ENCODE data around the gene FAM228B.

FAM228B gene

GRCh38 chr2:24110660-24111303 lies 12.5 kb upstream of the FAM228B start:
- H3K4me2 ChIP-seq (ENCODE audit: low read depth, low read length, poor library complexity, severe bottlenecking) = no peak overlapping the region
- TF ChIP-seq CTCF (conservative IDR thresholded peaks at IDR 0.05; ENCODE audit: low read length) (no peak), EZH2phosphoT487 (IDR thresholded peaks at IDR 0.05; ENCODE audit: borderline replicate concordance) (no peak)
- H3K4me1 ChIP-seq (ENCODE audit: insufficient read depth, low read length, poor library complexity, severe bottlenecking) = no peaks in the 10 kb centered on the region
- H3K27me3 ChIP-seq (ENCODE audit: insufficient read depth, low read length, poor library complexity, severe bottlenecking) = no peaks in the 10 kb centered on the region
- no peak overlapping the region for H3K4me3 ChIP-seq (ENCODE audit: low read length, poor library complexity, severe bottlenecking)
- no peaks in the 10 kb centered on the region for H3F3A ChIP-seq (ENCODE audit: low read depth)
- H4K20me1 ChIP-seq (ENCODE audit: insufficient read depth, low read length, poor library complexity, severe bottlenecking) = no peaks in the 10 kb centered on the region
- peaks cover 2% of the 10 kb centered on the region; the same call in 1 of the 2 replicates for H3K9me3 ChIP-seq (ENCODE audit: insufficient read depth, low read depth, low read length)
- H3K9ac ChIP-seq (ENCODE audit: low read depth, low read length, poor library complexity, severe bottlenecking) = no peak overlapping the region
- no peaks in the 10 kb centered on the region for H3K9me2 ChIP-seq (replicated peaks; ENCODE audit: low read depth, low read length)
- H3K79me2 ChIP-seq (ENCODE audit: insufficient read depth, low read length) = no peaks in the 10 kb centered on the region
- H3K36me3 ChIP-seq (ENCODE audit: insufficient read depth, low read length) = no peaks in the 10 kb centered on the region
- no peak overlapping the region for H2AFZ ChIP-seq (ENCODE audit: low read length)

- Histone ChIP-seq H3K9ac (ENCODE audit: low read depth, low read length, poor library complexity, severe bottlenecking) (no peak overlapping the region), H3K36me3 (ENCODE audit: insufficient read depth, low read length) (no peaks in the 10 kb centered on the region), H3F3A (ENCODE audit: low read depth) (no peaks in the 10 kb centered on the region), H3K9me3 (ENCODE audit: insufficient read depth, low read depth, low read length) (peaks cover 2% of the 10 kb centered on the region; the same call in 1 of the 2 replicates), H3K27me3 (ENCODE audit: insufficient read depth, low read length, poor library complexity, severe bottlenecking) (no peaks in the 10 kb centered on the region), H3K79me2 (ENCODE audit: insufficient read depth, low read length) (no peaks in the 10 kb centered on the region), H3K4me3 (ENCODE audit: low read length, poor library complexity, severe bottlenecking) (no peak overlapping the region), H3K4me1 (ENCODE audit: insufficient read depth, low read length, poor library complexity, severe bottlenecking) (no peaks in the 10 kb centered on the region), H4K20me1 (ENCODE audit: insufficient read depth, low read length, poor library complexity, severe bottlenecking) (no peaks in the 10 kb centered on the region), H3K4me2 (ENCODE audit: low read depth, low read length, poor library complexity, severe bottlenecking) (no peak overlapping the region), H2AFZ (ENCODE audit: low read length) (no peak overlapping the region), H3K9me2 (replicated peaks; ENCODE audit: low read depth, low read length) (no peaks in the 10 kb centered on the region)
- TF ChIP-seq CTCF (conservative IDR thresholded peaks at IDR 0.05; ENCODE audit: low read length) (no peak), EZH2phosphoT487 (IDR thresholded peaks at IDR 0.05; ENCODE audit: borderline replicate concordance) (no peak)
Measured at GRCh38 chr2:24111407-24111901, 11.8 kb upstream of the FAM228B start.

GRCh38 chr2:24115057-24115456 lies 8.2 kb upstream of the FAM228B start:
- H3K4me2 ChIP-seq (ENCODE audit: low read depth, low read length, poor library complexity, severe bottlenecking) = no peak overlapping the region
- no peaks in the 10 kb centered on the region for H4K20me1 ChIP-seq (ENCODE audit: insufficient read depth, low read length, poor library complexity, severe bottlenecking)
- no peaks in the 10 kb centered on the region for H3K9me2 ChIP-seq (replicated peaks; ENCODE audit: low read depth, low read length)
- H3K4me1 ChIP-seq (ENCODE audit: insufficient read depth, low read length, poor library complexity, severe bottlenecking) = no peaks in the 10 kb centered on the region
- no peak overlapping the region for H3K9ac ChIP-seq (ENCODE audit: low read depth, low read length, poor library complexity, severe bottlenecking)
- H3K4me3 ChIP-seq (ENCODE audit: low read length, poor library complexity, severe bottlenecking) = no peak overlapping the region
- no peak overlapping the region for H2AFZ ChIP-seq (ENCODE audit: low read length)
- no peak for TF ChIP-seq EZH2phosphoT487 (IDR thresholded peaks at IDR 0.05; ENCODE audit: borderline replicate concordance)
- no peak for TF ChIP-seq CTCF (conservative IDR thresholded peaks at IDR 0.05; ENCODE audit: low read length)
- no peaks in the 10 kb centered on the region for H3K9me3 ChIP-seq (ENCODE audit: insufficient read depth, low read depth, low read length)
- no peaks in the 10 kb centered on the region for H3K79me2 ChIP-seq (ENCODE audit: insufficient read depth, low read length)
- no peaks in the 10 kb centered on the region for H3K36me3 ChIP-seq (ENCODE audit: insufficient read depth, low read length)
- no peaks in the 10 kb centered on the region for H3K27me3 ChIP-seq (ENCODE audit: insufficient read depth, low read length, poor library complexity, severe bottlenecking)
- H3F3A ChIP-seq (ENCODE audit: low read depth) = no peaks in the 10 kb centered on the region

All from Loucy (cell line).